AG10803 (cell line): ENCODE data around the gene FAM107B.
A peak's percentile ranks its signal among the peaks of the same experiment; 100 is the strongest.

ENCODE experiments used
- DNase-seq: peaks from one replicate; pipeline ENCODE4 v3.0.0; 2010; ENCODE audit warnings: low read depth
- H3K4me3 ChIP-seq: 2 replicates; pipeline ENCODE4 v1.5.1; 2011; ENCODE audit warnings: mild to moderate bottlenecking, low read length, control low read depth
- TF ChIP-seq, protein P1 (sequence below): conservative IDR thresholded peaks from 2 replicates; pipeline ENCODE4 v1.5.1; 2011; ENCODE audit warnings: mild to moderate bottlenecking, low read length, control low read depth, inconsistent platforms

The FAM107B gene

DNA sequence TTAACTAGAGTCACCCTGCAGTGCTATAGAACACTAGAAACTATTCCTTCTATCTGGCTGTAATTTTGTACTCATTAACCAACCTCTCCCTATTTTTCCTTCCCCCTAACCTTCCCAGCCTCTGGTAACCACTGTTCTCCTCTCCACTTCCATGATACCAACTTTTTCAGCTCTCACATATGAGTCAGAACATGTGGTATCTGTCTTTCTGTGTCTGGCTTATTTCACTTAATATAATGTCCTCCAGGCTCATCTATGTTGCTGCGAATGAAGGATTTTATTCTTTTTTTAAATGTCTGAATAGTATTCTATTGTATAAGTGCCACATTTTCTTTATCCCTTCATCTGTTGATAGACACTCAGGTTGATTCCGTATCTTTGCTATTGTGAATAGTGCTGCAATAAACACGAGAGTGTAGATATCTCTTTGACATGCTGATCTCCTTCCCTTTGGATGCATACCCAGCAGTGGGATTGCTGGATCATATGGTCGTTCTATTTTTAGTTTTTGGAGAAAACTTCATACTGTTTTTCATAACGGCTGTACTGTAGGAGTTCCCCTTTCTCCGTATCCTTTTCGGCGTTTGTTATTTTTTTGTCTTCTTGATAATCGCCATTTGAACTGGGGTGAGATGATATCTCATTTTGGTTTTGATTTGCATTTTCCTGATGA, 101.4 kb downstream of the FAM107B start:
- TF ChIP-seq, protein P1, sequence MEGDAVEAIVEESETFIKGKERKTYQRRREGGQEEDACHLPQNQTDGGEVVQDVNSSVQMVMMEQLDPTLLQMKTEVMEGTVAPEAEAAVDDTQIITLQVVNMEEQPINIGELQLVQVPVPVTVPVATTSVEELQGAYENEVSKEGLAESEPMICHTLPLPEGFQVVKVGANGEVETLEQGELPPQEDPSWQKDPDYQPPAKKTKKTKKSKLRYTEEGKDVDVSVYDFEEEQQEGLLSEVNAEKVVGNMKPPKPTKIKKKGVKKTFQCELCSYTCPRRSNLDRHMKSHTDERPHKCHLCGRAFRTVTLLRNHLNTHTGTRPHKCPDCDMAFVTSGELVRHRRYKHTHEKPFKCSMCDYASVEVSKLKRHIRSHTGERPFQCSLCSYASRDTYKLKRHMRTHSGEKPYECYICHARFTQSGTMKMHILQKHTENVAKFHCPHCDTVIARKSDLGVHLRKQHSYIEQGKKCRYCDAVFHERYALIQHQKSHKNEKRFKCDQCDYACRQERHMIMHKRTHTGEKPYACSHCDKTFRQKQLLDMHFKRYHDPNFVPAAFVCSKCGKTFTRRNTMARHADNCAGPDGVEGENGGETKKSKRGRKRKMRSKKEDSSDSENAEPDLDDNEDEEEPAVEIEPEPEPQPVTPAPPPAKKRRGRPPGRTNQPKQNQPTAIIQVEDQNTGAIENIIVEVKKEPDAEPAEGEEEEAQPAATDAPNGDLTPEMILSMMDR: no peak
- DNase-seq: no peak
- H3K4me3 ChIP-seq: no peak overlapping the region

- TF ChIP-seq, protein P1: no peak
- H3K4me3 ChIP-seq: peak overlapping the region; percentile 5; the same call in 1 of the 2 replicates
- DNase-seq: no peak
Measured at GRCh38 chr10:14671386-14671831, 103.3 kb downstream of the FAM107B start.

- peak; percentile 55 for DNase-seq
Measured at GRCh38 chr10:14670551-14671240, 104.0 kb downstream of the FAM107B start.

DNA sequence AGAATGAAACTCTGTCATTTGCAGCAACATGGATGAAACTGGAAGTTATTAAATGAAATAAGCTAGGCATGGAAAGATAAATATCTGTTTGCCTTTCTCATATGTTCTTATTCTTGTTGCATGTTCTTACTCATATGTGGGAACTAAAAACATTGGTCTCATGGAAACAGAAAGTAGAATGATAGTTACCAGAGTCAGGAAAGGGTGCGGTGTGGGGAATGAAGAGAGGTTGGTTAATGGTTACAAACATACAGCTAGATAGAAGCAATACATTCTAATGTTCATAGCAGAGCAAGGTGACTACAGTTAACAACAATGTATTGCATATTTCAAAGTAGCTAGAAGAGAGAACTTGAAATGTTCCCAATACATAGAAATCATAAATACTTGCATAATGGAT, 105.1 kb downstream of the FAM107B start:
- DNase-seq: no peak
- TF ChIP-seq, protein P1: no peak

More at GRCh38 chr10:14670551-14671240, 104.0 kb downstream of the FAM107B start:
- peak overlapping the region; percentile 5 for H3K4me3 ChIP-seq
- TF ChIP-seq, protein P1: no peak

DNA sequence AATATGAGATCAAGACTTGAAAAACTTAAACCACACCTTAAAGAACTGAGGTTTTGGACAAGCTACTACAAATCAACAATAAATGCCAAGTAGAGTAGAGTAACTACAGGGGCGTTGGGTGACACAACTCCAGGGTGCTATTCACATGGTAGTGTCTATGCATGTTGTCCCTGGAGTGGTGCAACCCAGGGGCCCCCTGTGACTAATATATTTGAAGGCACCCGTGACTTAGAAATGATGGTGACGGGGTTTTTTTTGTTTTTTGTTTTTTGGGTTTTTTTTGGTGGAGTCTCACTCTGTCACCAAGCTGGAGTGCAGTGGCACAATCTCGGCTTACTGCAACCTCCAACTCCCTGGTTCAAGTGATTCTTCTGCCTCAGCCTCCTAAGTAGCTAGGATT, 106.9 kb downstream of the FAM107B start:
- H3K4me3 ChIP-seq: no peak overlapping the region
- no peak for DNase-seq
- TF ChIP-seq, protein P1: no peak

More for the DNA sequence above, 105.1 kb downstream of the FAM107B start:
- H3K4me3 ChIP-seq: no peak overlapping the region

DNA sequence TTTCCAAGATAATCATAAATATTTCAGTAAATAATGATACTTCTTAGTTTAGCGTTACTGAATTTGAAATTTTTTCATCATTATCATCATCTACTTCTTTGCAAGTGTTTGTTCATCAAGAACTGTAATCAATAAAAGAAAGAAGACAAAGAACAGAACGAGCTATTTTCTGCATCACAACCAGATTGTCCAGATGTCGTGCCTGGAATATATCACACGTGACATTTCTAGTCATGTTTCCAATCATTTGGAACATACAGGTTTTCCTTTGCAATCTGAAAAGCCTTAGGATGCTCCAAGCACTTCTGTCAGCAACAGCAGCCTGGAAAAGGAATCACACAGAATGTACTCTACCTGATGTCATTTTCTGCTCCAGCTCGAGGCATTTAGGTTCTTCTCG, 107.4 kb downstream of the FAM107B start:
- no peak overlapping the region for H3K4me3 ChIP-seq
- TF ChIP-seq, protein P1: no peak
- DNase-seq: no peak
